K562 (cell line): Measurements from ENCODE around the gene NPAS2.

Experiments used
- CTCF ChIP-seq, 3 experiments: IDR thresholded peaks in 2 of 3; conservative IDR thresholded peaks in 1 of 3; 2 replicates each; pipeline ENCODE4 v1.5.1; 2011 to 2012; ENCODE audit warnings: low read length in 3 of 3, mild to moderate bottlenecking in 3 of 3, control low read depth in 2 of 3, improper control_type of control experiment in 1 of 3, inconsistent platforms in 1 of 3, low read depth in 1 of 3, mixed read lengths in 1 of 3, moderate library complexity in 1 of 3; ENCODE audit not compliant: insufficient read depth in 2 of 3
- FOXP4 ChIP-seq: sonication (generic); formaldehyde crosslinking; IDR thresholded peaks from 2 replicates; pipeline ENCODE4 v1.8.0; 2022; ENCODE audit warnings: mild to moderate bottlenecking, missing genetic modification reagents, borderline replicate concordance
- HBP1 ChIP-seq: fragments of 450-650 bp; formaldehyde crosslinking; IDR thresholded peaks from 2 replicates; pipeline ENCODE4 v1.4.0; 2022; ENCODE audit warnings: missing genetic modification characterization
- JUND ChIP-seq, 2 experiments: IDR thresholded peaks; 2 replicates in 1 of 2; 3 replicates in 1 of 2; pipeline ENCODE4 v1.6.1; 2011; ENCODE audit warnings: borderline replicate concordance in 2 of 2, low read depth in 2 of 2, low read length in 2 of 2, improper control_type of control experiment in 1 of 2, missing biosample characterization in 1 of 2, missing genetic modification characterization in 1 of 2, missing genetic modification reagents in 1 of 2
- MYC ChIP-seq, 2 experiments: fragments of 250-450 bp in 1 of 2; sonication (Bioruptor Pico) in 1 of 2; IDR thresholded peaks; 2 replicates each; pipeline versions ENCODE4 v1.5.1 to v1.6.1; 2012 to 2021; ENCODE audit warnings: low read depth in 2 of 2, borderline replicate concordance in 1 of 2, improper control_type of control experiment in 1 of 2, low read length in 1 of 2, mild to moderate bottlenecking in 1 of 2, moderate library complexity in 1 of 2
- ZBTB11 ChIP-seq, 3 experiments: fragments of 200-800 bp in 1 of 3; fragments of 250-450 bp in 1 of 3; fragments of 450-650 bp in 1 of 3; sonication (Bioruptor Pico) in 1 of 3; sonication (Bioruptor generic) in 1 of 3; formaldehyde crosslinking in 1 of 3; IDR thresholded peaks; 2 replicates each; pipeline versions ENCODE4 v1.6.1 to v1.8.0; 2016 to 2022; ENCODE audit warnings: mild to moderate bottlenecking in 2 of 3, missing genetic modification characterization in 2 of 3, missing compliant biosample characterization in 1 of 3, moderate library complexity in 1 of 3
- ZFX ChIP-seq: sonication (generic); formaldehyde crosslinking; IDR thresholded peaks from 2 replicates; pipeline ENCODE4 v1.8.0; 2022; ENCODE audit warnings: mild to moderate bottlenecking, missing genetic modification reagents, moderate library complexity

GRCh38 chr2:100814043-100814442 is 5.9 kb upstream of the NPAS2 start:
- TF ChIP-seq CTCF (IDR thresholded peaks at IDR 0.05 in 2 of 3, conservative IDR thresholded peaks at IDR 0.05 in 1 of 3; ENCODE audit: insufficient read depth in 2 of 3, low read depth in 1 of 3, low read length in 3 of 3) (no peak), ZBTB11 (CRISPR knock-in tag; IDR thresholded peaks at IDR 0.05) (no peak), ZFX (CRISPR knock-in tag) (no peak), FOXP4 (CRISPR knock-in tag) (no peak), HBP1 (CRISPR knock-in tag) (no peak), MYC (IDR thresholded peaks at IDR 0.05; ENCODE audit: low read depth, low read length) (no peak), MYC (CRISPR knock-in tag; IDR thresholded peaks at IDR 0.05; ENCODE audit: borderline replicate concordance, low read depth) (no peak), JUND (IDR thresholded peaks at IDR 0.05; ENCODE audit: borderline replicate concordance, low read depth, low read length) (no peak), JUND (tag; IDR thresholded peaks at IDR 0.05; ENCODE audit: borderline replicate concordance, low read depth, low read length) (no peak)
